KMS-11 (cell line): ENCODE results near the gene NUAK2.
A peak's percentile ranks its signal among the peaks of the same experiment; 100 is the strongest.

Source experiments
- H2AFZ ChIP-seq: fragments of 200-600 bp; sonication (generic); 2 replicates; pipeline ENCODE4 v1.6.1; 2016; ENCODE audit warnings: antibody characterized with exemption, mixed run types, low read depth
- H3K27ac ChIP-seq: fragments of 200-600 bp; sonication (generic); 2 replicates; pipeline ENCODE4 v1.6.1; 2016; ENCODE audit warnings: mild to moderate bottlenecking, mixed run types
- H3K27me3 ChIP-seq: fragments of 200-600 bp; sonication (generic); 2 replicates; pipeline ENCODE4 v1.6.1; 2017; ENCODE audit warnings: mild to moderate bottlenecking, low read depth, mixed run types, moderate library complexity; ENCODE audit not compliant: insufficient read depth
- H3K36me3 ChIP-seq: fragments of 200-600 bp; sonication (generic); 2 replicates; pipeline ENCODE4 v1.6.1; 2017; ENCODE audit warnings: mild to moderate bottlenecking, mixed run types; ENCODE audit not compliant: insufficient read depth
- H3K4me1 ChIP-seq: fragments of 200-600 bp; sonication (generic); 2 replicates; pipeline ENCODE4 v1.6.1; 2016; ENCODE audit warnings: mild to moderate bottlenecking, low read depth, mixed run types; ENCODE audit not compliant: poor library complexity, severe bottlenecking
- H3K4me2 ChIP-seq: fragments of 200-600 bp; sonication (generic); 2 replicates; pipeline ENCODE4 v1.7.0; 2016; ENCODE audit warnings: mild to moderate bottlenecking, mixed run types
- H3K4me3 ChIP-seq: fragments of 200-600 bp; sonication (generic); IDR thresholded peaks from 2 replicates; pipeline ENCODE4 v1.6.1; 2017; ENCODE audit warnings: low read depth, low read length, mixed read lengths; ENCODE audit not compliant: insufficient read depth
- H3K79me2 ChIP-seq: fragments of 200-600 bp; sonication (generic); 2 replicates; pipeline ENCODE4 v1.6.1; 2016; ENCODE audit warnings: low read depth, mixed run types; ENCODE audit not compliant: insufficient read depth
- H3K9ac ChIP-seq: fragments of 200-600 bp; sonication (generic); 2 replicates; pipeline ENCODE4 v1.6.1; 2016; ENCODE audit warnings: mild to moderate bottlenecking, mixed run types
- H4K20me1 ChIP-seq: fragments of 200-600 bp; sonication (generic); 2 replicates; pipeline ENCODE4 v1.6.1; 2016; ENCODE audit warnings: mild to moderate bottlenecking, mixed run types; ENCODE audit not compliant: insufficient read depth
- CTCF ChIP-seq: fragments of 200-600 bp; sonication (generic); conservative IDR thresholded peaks from 2 replicates; pipeline ENCODE4 v1.6.1; 2017; ENCODE audit warnings: low read depth, mild to moderate bottlenecking, antibody characterized with exemption, low read length, moderate library complexity, mixed read lengths

NUAK2 gene

GRCh38 chr1:205267306-205267902, 54.1 kb downstream of the NUAK2 start:
- Histone ChIP-seq H3K36me3 (no peaks in the 10 kb centered on the region), H3K4me3 (no peak overlapping the region), H2AFZ (no peak overlapping the region), H3K79me2 (no peaks in the 10 kb centered on the region), H3K27ac (no peak overlapping the region), H4K20me1 (no peaks in the 10 kb centered on the region), H3K4me1 (peaks cover 38% of the 10 kb centered on the region), H3K9ac (no peak overlapping the region), H3K27me3 (no peaks in the 10 kb centered on the region), H3K4me2 (no peak overlapping the region)
- no peak for TF ChIP-seq CTCF

GRCh38 chr1:205266611-205267305, 54.8 kb downstream of the NUAK2 start:
- no peak overlapping the region for H3K27ac ChIP-seq
- no peaks in the 10 kb centered on the region for H3K79me2 ChIP-seq
- no peak overlapping the region for H3K9ac ChIP-seq
- H2AFZ ChIP-seq = no peak overlapping the region
- no peaks in the 10 kb centered on the region for H3K27me3 ChIP-seq
- TF ChIP-seq CTCF = no peak
- H3K4me2 ChIP-seq = no peak overlapping the region
- no peaks in the 10 kb centered on the region for H3K36me3 ChIP-seq
- no peaks in the 10 kb centered on the region for H4K20me1 ChIP-seq
- peaks cover 43% of the 10 kb centered on the region for H3K4me1 ChIP-seq
- H3K4me3 ChIP-seq = no peak overlapping the region

- H3K4me1 ChIP-seq = peaks cover 63% of the 10 kb centered on the region
- H3K27ac ChIP-seq = peak overlapping the region; percentile 31; the same call in 1 of the 2 replicates
- no peaks in the 10 kb centered on the region; the same call in 1 of the 2 replicates for H3K79me2 ChIP-seq
- H3K27me3 ChIP-seq = no peaks in the 10 kb centered on the region
- peak overlapping the region; percentile 40; the same call in 1 of the 2 replicates for H3K4me2 ChIP-seq
- no peak overlapping the region for H2AFZ ChIP-seq
- no peak overlapping the region for H3K4me3 ChIP-seq
- no peak for TF ChIP-seq CTCF
- no peaks in the 10 kb centered on the region for H4K20me1 ChIP-seq
- no peaks in the 10 kb centered on the region for H3K36me3 ChIP-seq
- no peak overlapping the region for H3K9ac ChIP-seq
These were observed 57.9 kb downstream of the NUAK2 start for GRCh38 chr1:205263580-205264190.

- Histone ChIP-seq H3K27me3 (no peaks in the 10 kb centered on the region), H3K4me1 (peaks cover 72% of the 10 kb centered on the region), H3K27ac (peak overlapping the region; percentile 31; the same call in 1 of the 2 replicates), H2AFZ (no peak overlapping the region), H3K4me2 (peak overlapping the region; percentile 40; the same call in 1 of the 2 replicates), H3K9ac (no peak overlapping the region), H3K79me2 (no peaks in the 10 kb centered on the region; the same call in 1 of the 2 replicates), H4K20me1 (no peaks in the 10 kb centered on the region), H3K4me3 (no peak overlapping the region), H3K36me3 (no peaks in the 10 kb centered on the region)
- no peak for TF ChIP-seq CTCF
These were observed 58.8 kb downstream of the NUAK2 start for GRCh38 chr1:205262731-205263171.
